ENCODE results near the gene GDI1. TPM values are rescaled to one million over a fixed set of nuclear protein-coding genes. Genes with fewer than 3 reads are reported as not detected.

GDI1 gene
- total RNA-seq = 67.5 and 88.0 TPM in 2 replicates

GRCh38 chrX:154436983-154437752 lies at the start of gene GDI1:
TSS of gene GDI1 (plus strand) at chrX:154437154. CDS start at chrX:154437255, 101 bp downstream.

GRCh38 chrX:154397888-154398667 lies 38.9 kb upstream of the GDI1 start, which contains the start of gene RPL10:
TSS of gene RPL10 (plus strand) at chrX:154398377. CDS start at chrX:154398520, 143 bp downstream.

GRCh38 chrX:154409222-154409871 lies 27.6 kb upstream of the GDI1 start, which contains the start of gene DNASE1L1:
TSS of gene DNASE1L1 (minus strand) at chrX:154409254. CDS start at chrX:154405568, 3,686 bp downstream.

GRCh38 chrX:154428176-154429171 lies 8.5 kb upstream of the GDI1 start, which contains the start of gene ATP6AP1:
TSS of gene ATP6AP1 (plus strand) at chrX:154428677. CDS start at chrX:154428693, 16 bp downstream.

GRCh38 chrX:154443992-154444754 lies 7.2 kb downstream of the GDI1 start, which contains the start of gene FAM50A:
TSS of gene FAM50A (plus strand) at chrX:154444141. CDS start at chrX:154444236, 95 bp downstream.

GRCh38 chrX:154458116-154458953 lies 21.4 kb downstream of the GDI1 start, which contains the start of gene PLXNA3:
TSS of gene PLXNA3 (plus strand) at chrX:154458281. CDS start at chrX:154460184, 1,903 bp downstream.

GRCh38 chrX:154478728-154479622 lies 42.0 kb downstream of the GDI1 start, which contains the start of gene LAGE3:
TSS of gene LAGE3 (minus strand) at chrX:154479281. CDS start at chrX:154478915, 366 bp downstream.

GRCh38 chrX:154486396-154487207 lies 49.6 kb downstream of the GDI1 start, which contains the start of gene UBL4A:
TSS of gene UBL4A (minus strand) at chrX:154486615. CDS start at chrX:154486584, 31 bp downstream.

GRCh38 chrX:154490414-154491083 lies 53.6 kb downstream of the GDI1 start, which contains the start of gene SLC10A3:
TSS of gene SLC10A3 (minus strand) at chrX:154490629. CDS start at chrX:154488940, 1,689 bp downstream.

Other genes with a start within 250 kb of the GDI1 start
- gene OPN1MW2, start 217.4 kb upstream of the GDI1 start, total RNA-seq = not detected in 2 replicates
- not detected in 2 replicates for gene OPN1MW3, start 179.6 kb upstream of the GDI1 start, total RNA-seq
- not detected in 2 replicates for gene TEX28, start 142.0 kb upstream of the GDI1 start, total RNA-seq
- 0.07 and 0.44 TPM in 2 replicates for gene TKTL1, start 141.4 kb upstream of the GDI1 start, total RNA-seq
- gene FLNA, start 62.5 kb upstream of the GDI1 start, total RNA-seq = 1,675 and 1,864 TPM in 2 replicates
- 61.8 and 75.8 TPM in 2 replicates for gene EMD, start 57.9 kb upstream of the GDI1 start, total RNA-seq
- 5,610 and 5,786 TPM in 2 replicates for gene RPL10, start 38.8 kb upstream of the GDI1 start, total RNA-seq
- 98.5 and 105 TPM in 2 replicates for gene DNASE1L1, start 27.9 kb upstream of the GDI1 start, total RNA-seq
- 22.0 and 22.3 TPM in 2 replicates for gene TAFAZZIN, start 25.6 kb upstream of the GDI1 start, total RNA-seq
- gene ATP6AP1, start 8.5 kb upstream of the GDI1 start, total RNA-seq = 69.8 and 73.5 TPM in 2 replicates
- 57.8 and 62.8 TPM in 2 replicates for gene FAM50A, start 7.0 kb downstream of the GDI1 start, total RNA-seq
- 4.5 and 4.9 TPM in 2 replicates for gene PLXNA3, start 21.1 kb downstream of the GDI1 start, total RNA-seq
- 39.2 and 46.4 TPM in 2 replicates for gene LAGE3, start 42.1 kb downstream of the GDI1 start, total RNA-seq
- 45.2 and 53.7 TPM in 2 replicates for gene UBL4A, start 49.5 kb downstream of the GDI1 start, total RNA-seq
- 35.6 and 40.2 TPM in 2 replicates for gene SLC10A3, start 53.5 kb downstream of the GDI1 start, total RNA-seq
- gene FAM3A, start 79.1 kb downstream of the GDI1 start, total RNA-seq = 26.4 and 27.4 TPM in 2 replicates
- gene G6PD, start 109.7 kb downstream of the GDI1 start, total RNA-seq = 75.2 and 82.4 TPM in 2 replicates
- gene IKBKG, start 110.5 kb downstream of the GDI1 start, total RNA-seq = 17.9 and 41.4 TPM in 2 replicates
- not detected in 2 replicates for gene CTAG1A, start 148.0 kb downstream of the GDI1 start, total RNA-seq
- not detected in 2 replicates for gene CTAG1B, start 182.1 kb downstream of the GDI1 start, total RNA-seq
- gene CTAG2, start 216.4 kb downstream of the GDI1 start, total RNA-seq = not detected in 2 replicates

Measured in mammary microvascular endothelial cell (primary cell).